HepG2 (cell line): Measurements from ENCODE around the gene IL1RAPL1. TPM values are rescaled to one million over a fixed set of nuclear protein-coding genes. Genes with fewer than 3 reads are reported as not detected.

Experiments used
- ATAC-seq: fragments of 200-7000 bp; cut with Tn5 transposase; 3 replicates; pipeline ENCODE4 v1.9.1; 2020; ENCODE audit warnings: mild to moderate bottlenecking, moderate library complexity
- BruUV-seq: library from RNA; stranded (reverse); fragments of 400-500 nt; replicated peaks from 2 replicates; lab custom pipeline; 2021; lab: Mats Ljungman, UMichigan
- CTCF ChIA-PET: fragments of 300-600 bp; formaldehyde crosslinking; extraction: SDS; loops from one replicate; lab custom pipeline; 2021; ENCODE audit warnings: low total read pairs, inconsistent platforms, low intra/inter-chr PET ratio; lab: Yijun Ruan, JAX
- POLR2A ChIA-PET: fragments of 350-600 bp; sonication (Branson Sonifier 250); formaldehyde crosslinking; loops from one replicate; lab custom pipeline; 2020; ENCODE audit warnings: antibody characterized with exemption, inconsistent platforms; lab: Yijun Ruan, JAX
- DNase-seq: peaks from one replicate; pipeline ENCODE4 v3.0.0-alpha.2; 2015; ENCODE audit warnings: low spot score
- FAIRE-seq: peaks from 3 replicates; lab custom pipeline; 2011; peaks lifted over from hg19 to GRCh38; lab: Jason Lieb, UNC
- H2AFZ ChIP-seq: one replicate; pipeline ENCODE4 v1.6.1; 2011; ENCODE audit warnings: low read length, inconsistent platforms
- H3K27ac ChIP-seq: fragments of 300-600 bp; 3 replicates; pipeline ENCODE4 v1.8.0; 2011; ENCODE audit warnings: mixed run types, mild to moderate bottlenecking, mixed read lengths, low read length, inconsistent platforms; ENCODE audit not compliant: insufficient read depth; ENCODE audit errors: extremely low read length
- H3K27me3 ChIP-seq, 2 experiments: fragments of 200-600 bp in 1 of 2; 2 replicates in 1 of 2; 3 replicates in 1 of 2; pipeline versions ENCODE4 v1.6.0 to v1.8.0; 2011; ENCODE audit warnings: low read length in 2 of 2, mild to moderate bottlenecking in 2 of 2, moderate library complexity in 2 of 2, inconsistent platforms in 1 of 2; ENCODE audit not compliant: insufficient read depth in 2 of 2, control insufficient read depth in 1 of 2
- H3K36me3 ChIP-seq, 2 experiments: fragments of 200-600 bp in 1 of 2; replicated peaks in 1 of 2; 2 replicates in 1 of 2; 3 replicates in 1 of 2; pipeline versions ENCODE4 v1.5.1 to v1.8.0; 2011; ENCODE audit warnings: low read length in 2 of 2, inconsistent platforms in 1 of 2; ENCODE audit not compliant: insufficient read depth in 2 of 2, control insufficient read depth in 1 of 2
- H3K4me1 ChIP-seq: 2 replicates; pipeline ENCODE4 v1.5.1; 2012; ENCODE audit warnings: low read length, inconsistent platforms; ENCODE audit not compliant: insufficient read depth
- H3K4me2 ChIP-seq: 2 replicates; pipeline ENCODE4 v1.6.0; 2011; ENCODE audit warnings: low read depth, low read length, inconsistent platforms
- H3K4me3 ChIP-seq, 3 experiments: fragments of 200-600 bp in 1 of 3; sonication (generic), shearing (Covaris generic) in 1 of 3; replicated peaks in 1 of 3; 2 replicates each; pipeline ENCODE4 v1.5.1; 2011 to 2016; ENCODE audit warnings: low read length in 3 of 3, inconsistent platforms in 2 of 3, low read depth in 2 of 3, mild to moderate bottlenecking in 2 of 3, control low read depth in 1 of 3, mixed read lengths in 1 of 3; ENCODE audit not compliant: insufficient read depth in 1 of 3
- H3K79me2 ChIP-seq: one replicate; pipeline ENCODE4 v1.6.1; 2011; ENCODE audit warnings: low read length, inconsistent platforms; ENCODE audit not compliant: insufficient read depth
- H3K9ac ChIP-seq: 2 replicates; pipeline ENCODE4 v1.6.0; 2011; ENCODE audit warnings: mild to moderate bottlenecking, low read depth, low read length, inconsistent platforms; ENCODE audit not compliant: insufficient read depth
- H3K9me3 ChIP-seq: 2 replicates; pipeline ENCODE4 v1.5.1; 2012; ENCODE audit warnings: mild to moderate bottlenecking, low read length
- H4K20me1 ChIP-seq: 2 replicates; pipeline ENCODE4 v1.6.0; 2011; ENCODE audit warnings: inconsistent platforms, mild to moderate bottlenecking, low read length, moderate library complexity; ENCODE audit not compliant: insufficient read depth
- FLYWCH1 ChIP-seq: sonication (generic); formaldehyde crosslinking; IDR thresholded peaks from 2 replicates; pipeline ENCODE4 v1.8.1; 2023; ENCODE audit warnings: mild to moderate bottlenecking, missing genetic modification reagents
- HHEX ChIP-seq: IDR thresholded peaks from 2 replicates; pipeline ENCODE4 v1.6.1; 2016; ENCODE audit warnings: control low read depth
- IRF2 ChIP-seq: IDR thresholded peaks from 2 replicates; pipeline ENCODE4 v1.6.1; 2018; ENCODE audit warnings: missing genetic modification reagents, missing compliant biosample characterization
- MEF2D ChIP-seq: sonication (generic); formaldehyde crosslinking; IDR thresholded peaks from 2 replicates; pipeline ENCODE4 v1.5.1; 2020; ENCODE audit warnings: mild to moderate bottlenecking, missing genetic modification reagents
- NR2F6 ChIP-seq, 2 experiments: IDR thresholded peaks; 2 replicates each; pipeline ENCODE4 v1.6.1; 2016; ENCODE audit warnings: antibody characterized with exemption in 1 of 2, mild to moderate bottlenecking in 1 of 2
- ZFYVE20 ChIP-seq: sonication (generic); formaldehyde crosslinking; IDR thresholded peaks from 2 replicates; pipeline ENCODE4 v1.8.0; 2023; ENCODE audit warnings: low read depth, mild to moderate bottlenecking, moderate library complexity, missing genetic modification reagents, borderline replicate concordance
- ZNF33A ChIP-seq: sonication (generic); formaldehyde crosslinking; IDR thresholded peaks from 2 replicates; pipeline ENCODE4 v1.5.1; 2020; ENCODE audit warnings: missing genetic modification reagents, mild to moderate bottlenecking, moderate library complexity, borderline replicate concordance
- WGBS: methylation state at CpG from one replicate; pipeline ENCODE4 v1.1.6; 2017; ENCODE audit warnings: low lambda C conversion rate; 5-methylcytosine and 5-hydroxymethylcytosine counted together
- in situ Hi-C: cut with HindIII; loops from 2 replicates; pipeline ENCODE4 v1.10.0; 2017; ENCODE audit warnings: low pct_unique_long_range_greater_than_20kb; ENCODE audit not compliant: extremely low pct_ligation_motif_present
- intact Hi-C: fragments of 100-400 bp; cut with micrococcal nuclease; formaldehyde crosslinking; loops from one replicate; pipeline ENCODE4 v1.10.0; 2022; ENCODE audit not compliant: unreplicated experiment
- polyA plus RNA-seq, 8 experiments: library from polyadenylated mRNA; depleted of rRNA in 3 of 8; stranded (reverse) in 7 of 8; unstranded in 1 of 8; fragments of >200 nt; fragmentation: Illumina TruSeq in 4 of 8; extraction: Trizol in 4 of 8; gene quantifications; 2 replicates each; pipeline versions ENCODE4 v1.2.1 to v1.2.3, GENCODE V29; 2011 to 2016; ENCODE audit warnings: low read depth in 4 of 8, missing spikeins in 1 of 8, mixed read lengths in 1 of 8; ENCODE audit not compliant: insufficient read depth in 1 of 8
- total RNA-seq, 5 experiments: library from RNA; depleted of rRNA; stranded (reverse); fragments of >200 nt; fragmentation: Illumina TruSeq; extraction: Trizol; gene quantifications; 2 replicates each; pipeline ENCODE4 v1.2.3, GENCODE V29; 2016; ENCODE audit warnings: low read depth in 1 of 5
- TF ChIP-seq, protein P1 (sequence below): IDR thresholded peaks from 2 replicates; pipeline ENCODE4 v1.6.1; 2016; ENCODE audit warnings: mild to moderate bottlenecking
- TF ChIP-seq, protein P2 (sequence below): sonication (generic); formaldehyde crosslinking; IDR thresholded peaks from 2 replicates; pipeline ENCODE4 v1.9.0; 2021; ENCODE audit warnings: missing genetic modification reagents, borderline replicate concordance

Gene IL1RAPL1
- total and polyA plus RNA-seq, 2 of the 13 experiments (the other 11 are each of a cell fraction or from before 2014, with no cell fraction given), result 0.04 TPM; not detected in 1

DNA sequence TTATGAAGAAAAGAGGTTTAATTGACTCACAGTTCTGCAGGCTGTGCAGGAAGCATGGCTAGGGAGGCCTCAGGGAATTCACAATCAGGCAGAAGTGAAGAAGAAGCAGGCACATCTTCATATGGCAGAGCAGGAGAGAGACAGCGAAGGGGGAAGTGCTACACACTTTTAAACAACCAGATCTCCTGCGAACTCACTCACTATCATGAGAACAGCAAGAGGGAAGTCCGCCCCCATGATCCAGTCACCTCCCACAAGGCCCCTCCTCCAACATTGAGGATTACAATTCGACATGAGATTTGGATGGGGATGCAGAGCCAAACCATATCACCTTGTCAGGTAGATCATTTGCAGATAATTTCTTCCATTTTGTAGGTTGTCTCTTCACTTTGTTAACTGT is 1072.7 kb downstream of the IL1RAPL1 start:
- POLR2A ChIA-PET, result no interaction called here
- Histone ChIP-seq H3K27me3 (no peaks in the 10 kb centered on the region), H4K20me1 (no peaks in the 10 kb centered on the region), H3K4me2 (no peak overlapping the region), H2AFZ (no peak overlapping the region), H3K9me3 (no peaks in the 10 kb centered on the region), H3K27ac (no peak overlapping the region), H3K36me3 (no peaks in the 10 kb centered on the region), H3K9ac (no peak overlapping the region), H3K4me3 (no peak overlapping the region), H3K79me2 (no peaks in the 10 kb centered on the region), H3K4me1 (no peaks in the 10 kb centered on the region)
- intact Hi-C loops (no loop called here), in situ Hi-C loops (no loop called here)
- 0% methylated on average over 2 of the region's 4 CpGs for WGBS
- DNase-seq (no peak), FAIRE-seq (no peak), ATAC-seq (no peak)
- CTCF ChIA-PET, result no interaction called here
- TF ChIP-seq ZNF33A (CRISPR knock-in tag), result no peak
- BruUV-seq, result no TSS peak

DNA sequence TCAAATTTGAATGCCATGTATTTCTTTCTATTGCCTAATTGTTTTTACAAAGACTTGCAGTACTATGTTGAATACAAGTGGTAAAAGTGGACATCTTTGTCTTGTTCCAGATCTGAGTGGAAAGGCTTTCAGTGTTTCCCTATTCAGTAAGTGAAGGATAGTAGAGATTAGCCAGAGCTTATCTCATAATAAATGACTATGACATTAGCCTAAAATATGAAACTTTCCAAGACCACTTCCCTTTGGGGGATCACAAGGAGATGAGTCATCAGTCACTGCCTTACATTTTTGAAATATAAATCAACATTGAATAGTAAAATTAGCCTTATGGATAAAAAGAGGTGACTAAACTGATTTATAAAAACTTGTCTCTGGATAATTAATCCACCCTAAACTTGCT is 1074.0 kb downstream of the IL1RAPL1 start:
- Histone ChIP-seq H3K9me3 (no peaks in the 10 kb centered on the region), H3K79me2 (no peaks in the 10 kb centered on the region), H3K27me3 (no peaks in the 10 kb centered on the region), H3K36me3 (no peaks in the 10 kb centered on the region), H3K27ac (no peak overlapping the region), H3K4me2 (no peak overlapping the region), H3K4me1 (no peaks in the 10 kb centered on the region), H2AFZ (no peak overlapping the region), H4K20me1 (no peaks in the 10 kb centered on the region), H3K4me3 (no peak overlapping the region), H3K9ac (no peak overlapping the region)
- in situ Hi-C loops (no loop called here), intact Hi-C loops (no loop called here)
- no peak for TF ChIP-seq IRF2
- FAIRE-seq (no peak), DNase-seq (no peak), ATAC-seq (no peak)
- no TSS peak for BruUV-seq
- ChIA-PET CTCF (no interaction called here), POLR2A (no interaction called here)

DNA sequence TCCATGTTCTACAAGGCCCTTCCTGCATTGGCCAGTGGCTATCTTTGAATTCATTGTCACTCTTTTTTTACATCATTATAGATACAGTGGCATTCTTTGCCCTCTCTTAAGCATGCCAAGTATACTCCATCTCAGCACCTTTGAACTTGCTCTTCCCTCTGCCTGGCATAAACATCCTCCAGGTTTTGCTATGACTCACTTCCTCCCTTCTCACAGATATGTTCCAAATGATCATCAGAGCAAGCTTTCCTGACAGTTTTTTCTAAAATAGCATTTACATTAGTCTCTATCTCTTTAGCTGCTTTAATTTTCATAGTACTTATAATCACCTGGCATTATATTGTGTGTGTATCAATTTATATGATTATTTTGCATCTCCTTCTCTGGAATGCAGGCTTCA is 1074.9 kb downstream of the IL1RAPL1 start:
- no peak for ATAC-seq
- Histone ChIP-seq H3K4me3 (no peak overlapping the region), H3K36me3 (no peaks in the 10 kb centered on the region), H3K9me3 (no peaks in the 10 kb centered on the region), H3K9ac (no peak overlapping the region), H3K79me2 (no peaks in the 10 kb centered on the region), H3K27ac (no peak overlapping the region), H2AFZ (no peak overlapping the region), H3K4me2 (no peak overlapping the region), H3K27me3 (no peaks in the 10 kb centered on the region), H4K20me1 (no peaks in the 10 kb centered on the region), H3K4me1 (no peaks in the 10 kb centered on the region)
- intact Hi-C loops (no loop called here), in situ Hi-C loops (no loop called here)
- ChIA-PET CTCF (no interaction called here), POLR2A (no interaction called here)
- no peak for FAIRE-seq
- no TSS peak for BruUV-seq
- DNase-seq, result no peak
- TF ChIP-seq ZFYVE20, result no peak
- TF ChIP-seq MEF2D, result no peak
- TF ChIP-seq, protein P1, sequence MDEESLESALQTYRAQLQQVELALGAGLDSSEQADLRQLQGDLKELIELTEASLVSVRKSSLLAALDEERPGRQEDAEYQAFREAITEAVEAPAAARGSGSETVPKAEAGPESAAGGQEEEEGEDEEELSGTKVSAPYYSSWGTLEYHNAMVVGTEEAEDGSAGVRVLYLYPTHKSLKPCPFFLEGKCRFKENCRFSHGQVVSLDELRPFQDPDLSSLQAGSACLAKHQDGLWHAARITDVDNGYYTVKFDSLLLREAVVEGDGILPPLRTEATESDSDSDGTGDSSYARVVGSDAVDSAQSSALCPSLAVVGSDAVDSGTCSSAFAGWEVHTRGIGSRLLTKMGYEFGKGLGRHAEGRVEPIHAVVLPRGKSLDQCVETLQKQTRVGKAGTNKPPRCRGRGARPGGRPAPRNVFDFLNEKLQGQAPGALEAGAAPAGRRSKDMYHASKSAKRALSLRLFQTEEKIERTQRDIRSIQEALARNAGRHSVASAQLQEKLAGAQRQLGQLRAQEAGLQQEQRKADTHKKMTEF, result no peak
- TF ChIP-seq, protein P2, sequence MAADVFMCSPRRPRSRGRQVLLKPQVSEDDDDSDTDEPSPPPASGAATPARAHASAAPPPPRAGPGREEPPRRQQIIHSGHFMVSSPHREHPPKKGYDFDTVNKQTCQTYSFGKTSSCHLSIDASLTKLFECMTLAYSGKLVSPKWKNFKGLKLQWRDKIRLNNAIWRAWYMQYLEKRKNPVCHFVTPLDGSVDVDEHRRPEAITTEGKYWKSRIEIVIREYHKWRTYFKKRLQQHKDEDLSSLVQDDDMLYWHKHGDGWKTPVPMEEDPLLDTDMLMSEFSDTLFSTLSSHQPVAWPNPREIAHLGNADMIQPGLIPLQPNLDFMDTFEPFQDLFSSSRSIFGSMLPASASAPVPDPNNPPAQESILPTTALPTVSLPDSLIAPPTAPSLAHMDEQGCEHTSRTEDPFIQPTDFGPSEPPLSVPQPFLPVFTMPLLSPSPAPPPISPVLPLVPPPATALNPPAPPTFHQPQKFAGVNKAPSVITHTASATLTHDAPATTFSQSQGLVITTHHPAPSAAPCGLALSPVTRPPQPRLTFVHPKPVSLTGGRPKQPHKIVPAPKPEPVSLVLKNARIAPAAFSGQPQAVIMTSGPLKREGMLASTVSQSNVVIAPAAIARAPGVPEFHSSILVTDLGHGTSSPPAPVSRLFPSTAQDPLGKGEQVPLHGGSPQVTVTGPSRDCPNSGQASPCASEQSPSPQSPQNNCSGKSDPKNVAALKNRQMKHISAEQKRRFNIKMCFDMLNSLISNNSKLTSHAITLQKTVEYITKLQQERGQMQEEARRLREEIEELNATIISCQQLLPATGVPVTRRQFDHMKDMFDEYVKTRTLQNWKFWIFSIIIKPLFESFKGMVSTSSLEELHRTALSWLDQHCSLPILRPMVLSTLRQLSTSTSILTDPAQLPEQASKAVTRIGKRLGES, result no peak
- TF ChIP-seq FLYWCH1 (CRISPR knock-in tag), result no peak
- TF ChIP-seq NR2F6 (IDR thresholded peaks at IDR 0.05), result no peak
- TF ChIP-seq NR2F6 (CRISPR knock-in tag; IDR thresholded peaks at IDR 0.05), result no peak
- no peak for TF ChIP-seq HHEX (CRISPR knock-in tag)
